H1 (cell line): ENCODE results near the gene USP53. TPM values are rescaled to one million over a fixed set of nuclear protein-coding genes. Genes with fewer than 3 reads are reported as not detected.

Source experiments
- CTCF ChIA-PET: fragments of 300-600 bp; sonication (Branson Sonifier 250); formaldehyde crosslinking; loops from one replicate; lab custom pipeline; 2021; ENCODE audit not compliant: partially characterized antibody; lab: Charles Lee
- POLR2A ChIA-PET: fragments of 300-600 bp; sonication (Branson Sonifier 250); formaldehyde crosslinking; loops from one replicate; lab custom pipeline; 2021; ENCODE audit warnings: inconsistent platforms; ENCODE audit not compliant: partially characterized antibody; lab: Charles Lee
- DNase-seq, 2 experiments: peaks; one replicate each; pipeline versions ENCODE4 v3.0.0 to v3.0.0-alpha.2; 2010 to 2022; ENCODE audit warnings: low spot score in 2 of 2, low read depth in 1 of 2, mixed read lengths in 1 of 2
- FAIRE-seq: peaks from 2 replicates; lab custom pipeline; 2011; peaks lifted over from hg19 to GRCh38; lab: Jason Lieb, UNC
- H2AFZ ChIP-seq: 2 replicates; pipeline ENCODE4 v1.8.1; 2012; ENCODE audit warnings: low read length, inconsistent platforms
- H2AK5ac ChIP-seq: 2 replicates; pipeline ENCODE4 v1.6.1; 2013; ENCODE audit warnings: low read depth, low read length
- H2BK120ac ChIP-seq: replicated peaks from 2 replicates; pipeline ENCODE3; 2013; ENCODE audit warnings: low read depth, low read length, inconsistent platforms
- H2BK12ac ChIP-seq: 2 replicates; pipeline ENCODE4 v1.6.1; 2013; ENCODE audit warnings: low read depth, low read length
- H2BK15ac ChIP-seq: 2 replicates; pipeline ENCODE4 v1.6.1; 2013; ENCODE audit warnings: low read length
- H2BK20ac ChIP-seq: 2 replicates; pipeline ENCODE4 v1.6.1; 2013; ENCODE audit warnings: low read length
- H2BK5ac ChIP-seq: 2 replicates; pipeline ENCODE4 v1.6.1; 2013; ENCODE audit warnings: low read depth, low read length
- H3K14ac ChIP-seq: 2 replicates; pipeline ENCODE4 v1.6.1; 2013; ENCODE audit warnings: inconsistent platforms; ENCODE audit not compliant: insufficient read length
- H3K18ac ChIP-seq: 2 replicates; pipeline ENCODE4 v1.6.1; 2013; ENCODE audit warnings: low read length; ENCODE audit errors: extremely low read depth
- H3K23ac ChIP-seq: 2 replicates; pipeline ENCODE4 v1.6.1; 2013; ENCODE audit warnings: inconsistent platforms; ENCODE audit not compliant: insufficient read length
- H3K23me2 ChIP-seq: 2 replicates; pipeline ENCODE4 v1.6.1; 2013; ENCODE audit warnings: low read depth, low read length
- H3K27ac ChIP-seq: 2 replicates; pipeline ENCODE4 v1.6.1; 2011; ENCODE audit warnings: low read depth, low read length, inconsistent platforms
- H3K27me3 ChIP-seq, 4 experiments: replicated peaks in 1 of 4; 1 replicate in 1 of 4; 2 replicates in 3 of 4; pipeline versions ENCODE4 v1.6.1 to v1.8.1; 2011 to 2013; ENCODE audit warnings: low read length in 3 of 4, mild to moderate bottlenecking in 3 of 4, inconsistent platforms in 2 of 4, mixed read lengths in 2 of 4, moderate library complexity in 1 of 4; ENCODE audit not compliant: control insufficient read depth in 3 of 4, insufficient read depth in 3 of 4; ENCODE audit errors: extremely low read depth in 1 of 4
- H3K36me3 ChIP-seq, 4 experiments: 2 replicates each; pipeline versions ENCODE4 v1.6.1 to v1.8.1; 2011 to 2013; ENCODE audit warnings: mild to moderate bottlenecking in 4 of 4, low read length in 3 of 4, moderate library complexity in 2 of 4, control low read depth in 1 of 4, inconsistent platforms in 1 of 4; ENCODE audit not compliant: insufficient read depth in 4 of 4, control insufficient read depth in 2 of 4
- H3K4ac ChIP-seq: replicated peaks from 2 replicates; pipeline ENCODE3; 2013; ENCODE audit warnings: low read length, low read depth, mixed read lengths, inconsistent platforms; ENCODE audit not compliant: insufficient read length
- H3K4me1 ChIP-seq, 4 experiments: replicated peaks in 1 of 4; 1 replicate in 1 of 4; 2 replicates in 3 of 4; pipeline versions ENCODE4 v1.6.1 to v1.8.1; 2011 to 2013; ENCODE audit warnings: low read length in 3 of 4, inconsistent platforms in 2 of 4, mixed read lengths in 1 of 4; ENCODE audit not compliant: insufficient read depth in 4 of 4, control insufficient read depth in 3 of 4
- H3K4me2 ChIP-seq, 2 experiments: 2 replicates each; pipeline versions ENCODE4 v1.6.1 to v1.8.1; 2011 to 2013; ENCODE audit warnings: low read depth in 2 of 2, low read length in 2 of 2, control low read depth in 1 of 2, inconsistent platforms in 1 of 2, mild to moderate bottlenecking in 1 of 2; ENCODE audit not compliant: insufficient read depth in 1 of 2
- H3K4me3 ChIP-seq, 4 experiments: fragments of 200-600, 300-600 bp in 1 of 4; sonication (generic), shearing (Covaris generic), sonication (Bioruptor Twin) in 1 of 4; 2 replicates each; pipeline versions ENCODE4 v1.5.1 to v1.8.1; 2011 to 2016; ENCODE audit warnings: low read length in 4 of 4, low read depth in 3 of 4, control low read depth in 2 of 4, inconsistent platforms in 2 of 4, mild to moderate bottlenecking in 2 of 4, mixed read lengths in 1 of 4, moderate library complexity in 1 of 4; ENCODE audit not compliant: insufficient read depth in 2 of 4; ENCODE audit errors: extremely low read depth in 1 of 4
- H3K56ac ChIP-seq: replicated peaks from 2 replicates; pipeline ENCODE3; 2013; ENCODE audit warnings: low read depth, mild to moderate bottlenecking, mixed read lengths, low read length, inconsistent platforms; ENCODE audit not compliant: insufficient read length
- H3K79me1 ChIP-seq: 2 replicates; pipeline ENCODE4 v1.6.1; 2013; ENCODE audit warnings: low read depth, low read length, control low read depth
- H3K79me2 ChIP-seq, 2 experiments: 2 replicates each; pipeline versions ENCODE4 v1.6.1 to v1.8.1; 2012 to 2013; ENCODE audit warnings: low read length in 2 of 2, mild to moderate bottlenecking in 2 of 2, inconsistent platforms in 1 of 2; ENCODE audit not compliant: insufficient read depth in 2 of 2, control insufficient read depth in 1 of 2
- H3K9ac ChIP-seq, 4 experiments: replicated peaks in 1 of 4; 1 replicate in 1 of 4; 2 replicates in 3 of 4; pipeline versions ENCODE4 v1.6.1 to v1.8.1; 2011 to 2013; ENCODE audit warnings: low read depth in 3 of 4, low read length in 3 of 4, control low read depth in 2 of 4, mild to moderate bottlenecking in 2 of 4, moderate library complexity in 2 of 4, inconsistent platforms in 1 of 4; ENCODE audit errors: extremely low read depth in 1 of 4
- H3K9me3 ChIP-seq, 2 experiments: 2 replicates each; pipeline versions ENCODE4 v1.6.1 to v1.8.1; 2012 to 2013; ENCODE audit warnings: mild to moderate bottlenecking in 2 of 2, moderate library complexity in 2 of 2, control low read depth in 1 of 2, inconsistent platforms in 1 of 2, low read depth in 1 of 2, low read length in 1 of 2, mixed read lengths in 1 of 2; ENCODE audit not compliant: insufficient read depth in 2 of 2
- H4K20me1 ChIP-seq, 2 experiments: replicated peaks in 1 of 2; 2 replicates each; pipeline versions ENCODE3 to v1.8.1; 2011 to 2013; ENCODE audit warnings: inconsistent platforms in 2 of 2, low read length in 2 of 2, mild to moderate bottlenecking in 1 of 2; ENCODE audit not compliant: insufficient read depth in 2 of 2, control insufficient read depth in 1 of 2
- H4K5ac ChIP-seq: 2 replicates; pipeline ENCODE4 v1.6.1; 2013; ENCODE audit warnings: low read length, low read depth, mixed read lengths, inconsistent platforms; ENCODE audit not compliant: insufficient read length
- H4K8ac ChIP-seq: 2 replicates; pipeline ENCODE4 v1.8.0; 2013; ENCODE audit warnings: mild to moderate bottlenecking, moderate library complexity, low read length, inconsistent platforms; ENCODE audit not compliant: insufficient read depth; ENCODE audit errors: extremely low read depth
- H4K91ac ChIP-seq: replicated peaks from 2 replicates; pipeline ENCODE3; 2013; ENCODE audit warnings: low read length, mixed read lengths, inconsistent platforms; ENCODE audit not compliant: insufficient read length
- FOSL1 ChIP-seq: IDR thresholded peaks from 2 replicates; pipeline ENCODE4 v1.6.1; 2011; ENCODE audit warnings: mild to moderate bottlenecking, low read depth, low read length, moderate library complexity; ENCODE audit not compliant: insufficient read depth
- HDAC6 ChIP-seq: IDR thresholded peaks from one replicate; pipeline ENCODE4 v1.7.1; 2012; ENCODE audit warnings: low read depth, mild to moderate bottlenecking, inconsistent platforms, low read length, moderate library complexity
- KDM5A ChIP-seq: fragments of 200-600 bp; IDR thresholded peaks from 2 replicates; pipeline ENCODE4 v1.7.1; 2012; ENCODE audit warnings: mild to moderate bottlenecking, low read length, inconsistent platforms, mixed read lengths
- MAFK ChIP-seq: IDR thresholded peaks from 2 replicates; pipeline ENCODE4 v1.6.1; 2012; ENCODE audit warnings: low read depth, mild to moderate bottlenecking, improper control_type of control experiment, low read length
- PHF8 ChIP-seq: fragments of 200-600 bp; sonication (generic); conservative IDR thresholded peaks from 2 replicates; pipeline ENCODE4 v1.7.1; 2012; ENCODE audit warnings: low read depth, mild to moderate bottlenecking, inconsistent platforms, low read length, moderate library complexity
- RXRA ChIP-seq: IDR thresholded peaks from 2 replicates; pipeline ENCODE4 v1.6.1; 2011; ENCODE audit warnings: low read depth, mild to moderate bottlenecking, low read length, moderate library complexity; ENCODE audit not compliant: insufficient read depth
- SIX5 ChIP-seq: IDR thresholded peaks from 2 replicates; pipeline ENCODE4 v1.6.1; 2011; ENCODE audit warnings: mild to moderate bottlenecking, low read depth, low read length
- TAF7 ChIP-seq: optimal IDR thresholded peaks from 2 replicates; pipeline ENCODE3; 2011; ENCODE audit warnings: low read depth, mild to moderate bottlenecking, inconsistent platforms, low read length, moderate library complexity, borderline replicate concordance
- WGBS, 2 experiments: shearing (Covaris generic) in 1 of 2; methylation state at CpG; one replicate each; pipeline versions ENCODE4 v1.1.6 to v1.1.7; 2013 to 2015; ENCODE audit warnings: low lambda C conversion rate in 2 of 2, mixed read lengths in 2 of 2, inconsistent platforms in 1 of 2, low coverage in 1 of 2, missing lambda C conversion rate in 1 of 2; ENCODE audit not compliant: insufficient replicate concordance in 2 of 2, insufficient coverage in 1 of 2, insufficient read length in 1 of 2; ENCODE audit errors: extremely low coverage in 1 of 2, missing lambda C conversion rate in 1 of 2; 5-methylcytosine and 5-hydroxymethylcytosine counted together
- polyA plus RNA-seq, 7 experiments: library from polyadenylated mRNA; depleted of rRNA in 3 of 7; stranded (reverse) in 5 of 7; unstranded in 2 of 7; fragments of >200 nt in 5 of 7; fragments of 200-250 nt in 2 of 7; gene quantifications; 1 replicate in 5 of 7; 2 replicates in 1 of 7; 4 replicates in 1 of 7; pipeline versions ENCODE4 v1.2.1 to v1.2.3, GENCODE V29; 2011 to 2013; ENCODE audit warnings: missing spikeins in 2 of 7, mixed read lengths in 2 of 7
- total RNA-seq: library from RNA; stranded (reverse); fragmentation: NEBNext Ultra II Directional; extraction: Animal tissue kit (Norgen Biotek cat#: 25700); gene quantifications from 2 replicates; pipeline ENCODE4 v1.2.1, GENCODE V29; 2021

The USP53 gene
- total and polyA plus RNA-seq, 2 of the 8 experiments (the other 6 are each of a cell fraction or from before 2014, with no cell fraction given): 2.9 to 14.9 TPM

- FAIRE-seq: no peak
- H3K79me2 ChIP-seq: no peaks in the 10 kb centered on the region; a peak in 3 of 4 replicates
- no peak overlapping the region for H3K27ac ChIP-seq
These were observed 17.6 kb downstream of the USP53 start for GRCh38 chr4:119229908-119230687.

More at GRCh38 chr4:119229908-119230687, 17.6 kb downstream of the USP53 start:
- Histone ChIP-seq H2BK12ac (no peak overlapping the region), H3K4me3 (no peak overlapping the region), H3K4me1 (no peaks in the 10 kb centered on the region), H2AFZ (no peak overlapping the region), H3K56ac (no peak overlapping the region), H4K8ac (no peak overlapping the region), H2BK5ac (no peak overlapping the region), H4K91ac (no peak overlapping the region), H2AK5ac (no peak overlapping the region), H4K5ac (no peak overlapping the region), H3K9me3 (no peaks in the 10 kb centered on the region), H2BK20ac (no peak overlapping the region), H3K14ac (no peak overlapping the region), H3K36me3 (no peaks in the 10 kb centered on the region; a peak in 1 of 8 replicates), H3K4me2 (no peak overlapping the region), H3K23me2 (no peaks in the 10 kb centered on the region), H3K4ac (no peak overlapping the region), H3K9ac (no peak overlapping the region), H4K20me1 (no peaks in the 10 kb centered on the region), H3K23ac (no peak overlapping the region), H3K18ac (no peak overlapping the region), H2BK120ac (no peak overlapping the region), H2BK15ac (no peak overlapping the region), H3K27me3 (no peaks in the 10 kb centered on the region), H3K79me1 (peaks cover 5% of the 10 kb centered on the region; the same call in 1 of the 2 replicates)
- TF ChIP-seq TAF7 (no peak), HDAC6 (no peak), KDM5A (no peak), PHF8 (no peak), RXRA (no peak), MAFK (no peak), FOSL1 (no peak), SIX5 (no peak)
- no peak for DNase-seq
- CTCF ChIA-PET: interaction anchor here (0.8 to 1.7 kb wide), 2 partner anchors 25 to 40 kb away, joined by 3 to 4 read pairs; no protein-coding TSS in a partner anchor
- POLR2A ChIA-PET: interaction anchor here (1.4 to 2.2 kb wide), 2 partner anchors 7 to 9 kb away, joined by 3 to 4 read pairs; no protein-coding TSS in a partner anchor
- WGBS, 2 experiments: 80% methylated on average over 4 of the region's 4 CpGs; no CpG with 5 or more reads in 1 of the 2 experiments
